ENCODE measurements around the gene FUNDC1.
"Not testable (repeated sequence)": the region's sequence is repeated elsewhere in the genome, so short reads cannot be mapped to it uniquely, and the experiment has no call there.

The FUNDC1 gene, protein sequence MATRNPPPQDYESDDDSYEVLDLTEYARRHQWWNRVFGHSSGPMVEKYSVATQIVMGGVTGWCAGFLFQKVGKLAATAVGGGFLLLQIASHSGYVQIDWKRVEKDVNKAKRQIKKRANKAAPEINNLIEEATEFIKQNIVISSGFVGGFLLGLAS

DNA sequence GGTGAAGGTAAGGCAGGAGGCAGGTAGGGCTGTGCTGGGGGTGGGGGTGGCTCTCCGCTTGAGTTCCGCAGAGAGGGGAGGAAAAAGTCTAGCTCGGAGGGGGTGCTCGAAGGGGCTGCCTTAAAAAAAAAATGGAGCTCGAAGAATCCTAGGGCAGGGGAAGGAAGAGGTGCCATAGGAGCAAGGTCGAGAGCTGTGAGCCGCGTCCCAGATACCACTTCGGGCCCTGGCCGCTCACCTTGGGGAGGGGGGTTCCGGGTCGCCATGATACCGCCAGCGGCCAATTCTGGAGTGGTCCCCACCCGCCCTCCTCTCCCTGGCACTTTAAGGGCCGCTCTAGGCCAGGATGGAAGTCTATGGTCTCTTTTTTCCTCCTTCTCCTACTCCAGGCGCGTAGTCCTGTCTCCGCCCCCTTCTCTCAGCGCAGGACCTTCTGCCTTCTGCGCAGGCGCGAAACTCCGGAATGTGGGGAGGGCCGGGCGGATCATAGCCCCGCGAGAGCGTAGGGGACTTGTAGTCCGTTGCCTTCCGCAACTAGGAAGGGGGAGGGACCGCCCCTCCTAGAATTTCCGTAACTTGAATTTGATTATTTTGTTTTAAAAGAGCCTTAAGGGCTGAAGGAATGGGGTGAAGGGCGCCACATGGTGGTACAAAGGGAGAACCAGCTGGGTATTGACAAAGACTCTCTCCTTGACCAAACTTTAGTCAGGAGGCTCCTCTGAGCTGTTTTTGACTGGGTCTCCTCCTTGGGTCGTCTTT, at the start of gene FUNDC1:
Gene FUNDC1, minus strand, starts transcription at position 293 of the 759 bp plus-strand sequence. Its CDS starts 27 bp downstream, at position 266.
- peak; percentile 94 for DNase-seq (ENCODE audit: low read depth)

DNA sequence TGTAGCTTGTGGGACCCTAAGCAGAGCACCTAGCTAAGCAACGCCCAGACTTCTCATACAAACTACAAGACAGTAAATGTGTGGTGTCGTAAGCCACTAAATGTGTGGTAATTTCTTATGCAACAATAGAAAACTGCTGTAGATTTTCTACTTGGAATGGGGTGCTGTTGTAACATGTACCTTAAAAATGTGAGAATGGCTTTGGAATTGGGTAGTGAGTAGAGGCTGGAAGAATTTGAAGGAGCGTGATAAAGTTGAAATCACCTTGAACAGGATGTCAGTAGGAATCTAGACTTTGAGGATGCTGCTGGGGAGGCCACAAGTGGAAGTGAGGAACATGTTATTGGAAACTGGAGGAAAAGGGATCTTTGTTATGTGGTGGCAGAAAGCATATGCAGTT, 43.2 kb upstream of the FUNDC1 start:
- no peak for DNase-seq (ENCODE audit: low read depth)

DNA sequence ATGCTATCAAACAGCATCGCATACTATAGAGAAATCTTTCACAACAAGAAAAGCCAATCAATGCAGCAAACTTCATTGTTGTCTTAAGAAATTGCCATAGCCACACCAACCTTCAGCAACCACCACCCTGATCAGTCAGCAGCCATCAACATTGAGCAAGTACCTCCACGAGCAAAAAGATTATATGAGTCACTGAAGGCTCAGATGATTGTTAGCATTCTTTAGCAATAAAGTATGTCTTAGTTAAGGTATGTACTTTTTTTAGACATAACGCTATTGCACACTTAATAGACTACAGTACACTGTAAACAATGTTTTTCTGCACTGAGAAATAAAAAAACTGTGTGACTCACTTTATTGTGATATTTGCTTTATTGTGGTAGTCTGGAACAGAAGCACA, 37.8 kb upstream of the FUNDC1 start:
- DNase-seq (ENCODE audit: low read depth): peak; percentile 84

DNA sequence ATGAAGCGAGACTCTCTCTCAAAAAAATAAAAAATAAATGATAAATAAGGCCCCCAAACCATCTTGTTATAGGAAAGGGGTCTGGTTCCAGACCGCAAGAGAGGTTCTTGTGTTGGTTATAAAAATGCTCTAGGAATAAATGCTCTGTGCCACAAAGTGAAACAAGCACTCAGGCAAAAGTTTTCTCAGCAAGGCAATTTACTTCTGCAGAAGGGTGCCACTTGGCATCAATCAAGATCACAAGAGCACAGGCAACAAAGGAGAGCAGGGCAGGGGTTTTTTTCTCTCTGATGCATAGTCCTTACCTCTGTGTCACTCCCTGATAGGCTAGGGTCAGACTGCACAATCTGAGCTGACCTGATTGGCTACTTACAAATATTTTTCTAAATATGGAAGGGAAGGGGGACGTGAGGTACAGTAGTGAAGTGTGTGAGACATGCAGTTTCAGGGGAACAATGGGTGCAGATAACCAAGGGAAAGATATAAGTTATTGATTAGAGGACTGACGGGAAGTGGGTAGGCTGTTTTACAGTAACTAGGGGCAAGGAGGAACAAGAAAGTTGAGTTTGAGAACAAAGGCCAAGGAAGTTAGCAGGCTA, 29.8 kb upstream of the FUNDC1 start:
- no peak for DNase-seq (ENCODE audit: low read depth)

DNA sequence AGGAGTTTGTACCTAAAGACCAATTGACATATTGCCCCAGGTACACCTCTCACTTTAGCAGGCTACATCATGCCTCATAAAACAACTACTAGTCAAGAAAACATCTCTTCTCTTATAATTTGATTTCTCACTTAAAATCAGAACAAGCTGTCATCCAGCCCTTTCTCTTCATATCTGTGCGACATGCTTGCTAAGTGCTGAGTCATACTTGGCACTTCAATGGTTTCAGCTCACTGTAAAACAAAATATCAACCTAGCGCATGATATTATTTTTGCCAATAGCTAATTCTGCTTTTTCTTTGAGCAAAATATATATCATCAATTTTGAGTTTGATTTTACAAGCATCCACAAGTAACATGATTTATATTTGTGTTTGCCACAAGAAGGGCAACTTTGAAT, 27.9 kb upstream of the FUNDC1 start:
- peak; percentile 45 for DNase-seq (ENCODE audit: low read depth)

DNA sequence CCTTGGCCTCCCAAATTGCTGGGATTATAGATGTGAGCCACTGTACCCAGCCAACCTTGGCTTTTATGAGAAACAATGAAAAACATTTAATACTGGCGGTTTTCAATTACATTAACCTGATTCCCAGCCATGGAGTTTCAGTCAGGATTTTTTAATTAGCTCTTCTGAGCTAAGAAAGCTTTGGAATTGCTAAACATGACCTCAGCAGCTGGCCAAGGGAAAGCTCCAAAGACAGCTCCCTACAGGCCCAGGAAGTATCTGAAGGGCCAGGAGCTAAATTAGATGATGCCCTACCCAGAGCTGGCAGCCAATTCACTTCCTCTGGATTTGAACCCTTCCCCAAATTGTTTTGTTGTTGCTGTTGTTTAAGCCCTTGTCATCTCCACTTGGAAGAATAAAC, 26.5 kb upstream of the FUNDC1 start:
- DNase-seq (ENCODE audit: low read depth): peak; percentile 77

DNA sequence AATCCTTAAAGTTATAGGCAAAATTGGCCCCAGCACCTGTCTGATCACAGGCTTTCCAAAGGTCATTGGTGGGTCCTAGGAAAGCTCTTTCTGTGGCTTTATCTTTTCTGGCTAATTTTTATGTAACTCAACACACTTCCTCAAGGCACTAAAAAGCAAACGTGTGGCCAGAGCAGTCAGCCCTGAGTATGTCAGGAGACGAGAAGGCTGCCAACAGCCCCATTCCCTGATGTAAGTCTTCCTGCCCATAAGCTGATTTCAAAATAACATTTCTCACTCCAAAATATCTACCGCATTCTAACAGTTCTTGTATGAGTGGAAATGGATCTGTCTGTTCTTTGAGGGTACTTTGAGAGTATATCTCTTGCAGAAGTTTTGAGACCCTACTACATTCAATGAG, 25.5 kb upstream of the FUNDC1 start:
- DNase-seq (ENCODE audit: low read depth): peak; percentile 34

DNA sequence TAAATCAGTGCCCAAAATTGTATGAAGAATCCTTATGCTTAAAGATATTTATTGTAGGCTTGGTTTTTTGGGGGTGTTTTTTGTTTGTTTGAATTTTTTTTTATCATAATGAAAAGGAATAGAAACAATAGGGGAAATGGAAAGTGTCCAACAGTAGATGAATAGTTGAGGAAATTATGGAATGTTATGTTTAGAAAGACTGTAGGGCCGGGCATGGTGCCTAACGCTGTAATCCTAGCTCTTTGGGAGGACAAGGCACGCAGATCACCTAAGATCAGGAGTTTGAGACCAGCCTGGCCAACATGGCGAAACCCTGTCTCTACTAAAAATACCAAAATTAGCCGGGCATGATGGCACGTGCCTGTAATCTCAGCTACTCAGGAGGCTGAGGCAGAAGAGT, 19.2 kb upstream of the FUNDC1 start:
- peak; percentile 38 for DNase-seq (ENCODE audit: low read depth)

DNA sequence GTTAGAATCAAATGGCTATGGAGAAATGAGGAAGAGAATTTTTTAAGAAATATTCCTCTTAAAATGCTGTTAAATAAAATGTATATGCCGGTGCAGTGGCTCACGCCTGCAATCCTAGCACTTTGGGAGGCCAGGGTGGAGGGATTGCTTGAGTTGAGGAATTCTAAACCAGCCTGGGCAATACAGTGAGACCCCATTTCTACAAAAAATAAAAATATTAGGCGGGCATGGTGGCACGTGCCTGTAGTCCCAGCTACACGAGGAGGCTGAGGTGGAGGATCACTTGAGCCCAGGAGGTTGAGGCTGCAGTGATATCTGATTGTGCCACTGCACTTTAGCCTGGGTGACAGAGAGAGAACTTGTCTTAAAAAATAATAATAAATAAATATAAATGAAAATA, 7.9 kb upstream of the FUNDC1 start:
- DNase-seq (ENCODE audit: low read depth): no peak

DNA sequence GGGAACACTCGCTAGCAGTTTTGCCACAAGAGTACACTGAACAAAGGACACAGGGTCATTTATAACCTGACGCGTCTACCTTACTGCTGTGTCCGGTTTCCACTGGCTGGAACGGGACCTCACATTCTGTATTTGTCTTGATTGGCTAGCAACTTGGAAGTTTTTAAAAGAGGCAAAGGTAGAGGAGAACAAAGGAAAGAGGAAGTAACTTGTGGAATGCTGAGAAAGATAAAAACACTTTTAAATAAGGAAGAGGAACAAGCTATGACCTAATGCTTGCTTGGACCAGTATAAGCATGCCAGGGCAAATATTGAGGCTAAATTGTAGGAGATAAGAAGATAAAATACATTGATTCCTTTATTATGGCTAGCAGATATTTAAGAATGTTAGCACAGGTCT, 2.8 kb upstream of the FUNDC1 start:
- DNase-seq (ENCODE audit: low read depth): not testable (repeated sequence)

DNA sequence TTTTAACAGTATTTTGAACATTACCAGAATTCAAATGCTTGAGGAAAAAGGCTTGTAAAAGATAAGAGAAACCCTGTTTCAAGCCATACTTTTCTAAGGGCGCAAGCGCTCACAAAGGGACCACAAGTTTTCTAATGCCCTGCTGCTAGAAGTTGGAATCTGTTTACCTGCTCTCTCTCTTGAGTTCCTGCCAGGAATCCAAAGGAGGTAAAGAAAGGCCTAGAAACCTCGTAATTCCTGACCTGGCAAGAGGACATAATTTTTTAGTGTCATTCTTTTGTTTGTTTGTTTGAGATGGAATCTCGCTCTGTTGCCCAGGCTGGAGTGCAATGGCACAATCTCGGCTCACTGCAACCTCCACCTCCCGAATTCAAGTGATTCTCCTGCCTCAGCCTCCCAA, 1.4 kb upstream of the FUNDC1 start:
- no peak for DNase-seq (ENCODE audit: low read depth)

DNA sequence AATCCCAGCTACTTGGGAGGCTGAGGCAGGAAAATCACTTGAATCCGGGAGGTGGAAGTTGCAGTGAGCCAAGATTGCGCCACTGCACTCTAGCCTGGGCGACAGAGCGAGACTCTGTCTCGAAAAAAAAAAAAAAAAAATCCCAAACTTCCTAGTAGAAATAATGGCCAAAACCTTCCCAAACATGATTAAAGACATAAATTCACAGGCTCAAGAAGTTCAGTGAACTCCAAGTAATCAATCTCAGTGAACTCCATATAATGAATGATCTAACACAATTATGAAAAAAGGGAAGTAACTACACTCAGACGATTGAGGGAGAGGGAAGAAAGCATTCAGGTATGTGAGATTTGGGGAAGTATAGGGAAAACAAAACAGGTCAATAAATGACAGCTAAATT, 6.5 kb downstream of the FUNDC1 start:
- DNase-seq (ENCODE audit: low read depth): no peak

DNA sequence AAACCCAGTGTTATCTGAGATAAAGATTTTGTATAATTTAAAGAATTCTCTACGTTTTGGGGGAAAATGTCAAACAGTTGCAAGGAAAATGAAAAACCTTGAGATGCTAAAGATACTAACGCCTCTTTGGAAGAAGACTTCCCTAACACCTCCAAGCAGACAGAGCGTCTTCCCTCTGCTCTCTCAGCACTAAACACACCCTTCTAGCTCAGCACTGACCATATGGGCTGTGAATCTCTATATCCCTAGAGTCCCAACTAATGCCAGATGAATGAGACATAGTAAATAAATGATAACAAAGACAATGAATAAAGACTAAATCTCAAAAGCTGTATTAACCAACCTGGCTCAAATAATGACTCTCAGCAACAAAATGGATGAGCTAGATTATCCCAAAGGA, 13.3 kb downstream of the FUNDC1 start:
- no peak for DNase-seq (ENCODE audit: low read depth)

DNA sequence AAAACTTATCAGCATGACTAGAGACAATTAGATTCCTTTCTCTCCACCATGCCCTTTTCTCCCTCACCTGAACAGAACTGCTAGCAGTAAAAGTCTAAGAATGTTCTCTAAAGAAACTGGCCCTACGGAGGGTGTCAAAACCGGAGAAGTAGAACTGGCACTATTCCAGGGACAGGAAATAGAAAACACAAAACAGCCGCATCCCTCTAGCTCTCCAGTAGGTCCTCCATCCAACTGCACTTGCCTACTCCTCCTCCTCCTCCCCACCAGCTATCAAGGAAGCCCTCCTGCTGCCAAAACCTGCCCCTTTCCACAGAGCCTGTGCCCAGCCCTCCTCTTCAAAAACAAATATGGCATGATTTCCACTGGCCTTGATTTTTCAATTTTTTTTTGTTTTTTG, 28.4 kb downstream of the FUNDC1 start:
- no peak for DNase-seq (ENCODE audit: low read depth)

DNA sequence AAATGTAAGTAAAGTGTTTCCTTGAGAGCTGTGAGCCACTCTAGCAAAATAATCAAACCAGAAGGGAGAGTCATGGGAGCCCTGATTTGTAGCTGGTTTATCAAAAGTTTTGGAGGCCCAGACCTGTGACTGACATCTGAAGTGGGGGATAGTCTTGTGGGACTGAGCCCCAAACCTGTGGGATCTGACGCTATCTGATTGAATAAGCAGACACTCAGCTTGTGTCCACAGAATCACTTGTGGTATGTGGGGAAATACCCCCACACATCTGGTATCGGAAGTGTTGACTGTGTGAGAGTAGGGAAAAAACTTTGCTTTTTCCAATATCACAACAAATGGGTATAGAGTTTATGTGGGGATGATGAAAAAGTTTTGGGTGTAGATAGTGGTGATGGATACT, 35.4 kb downstream of the FUNDC1 start:
- no peak for DNase-seq (ENCODE audit: low read depth)

DNA sequence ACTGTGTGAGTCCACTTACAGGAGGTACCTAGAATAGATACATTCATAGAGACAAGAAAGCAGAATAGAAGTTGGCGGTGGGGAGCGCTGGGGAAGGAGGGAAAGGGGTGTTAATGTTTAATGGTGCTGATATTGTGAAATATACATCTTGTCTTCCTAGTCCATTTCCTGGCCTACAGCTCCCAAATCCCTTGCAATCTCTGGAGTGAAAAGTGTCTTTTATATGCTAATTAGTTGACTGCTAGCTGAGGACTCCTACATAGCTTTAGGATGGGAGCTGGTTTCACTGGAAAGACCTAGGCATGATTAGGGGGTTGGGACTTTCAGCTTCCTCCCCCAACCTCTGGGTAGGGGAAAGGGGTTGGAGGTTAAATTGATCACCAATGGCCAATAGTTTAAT, 36.0 kb downstream of the FUNDC1 start:
- no peak for DNase-seq (ENCODE audit: low read depth)

DNA sequence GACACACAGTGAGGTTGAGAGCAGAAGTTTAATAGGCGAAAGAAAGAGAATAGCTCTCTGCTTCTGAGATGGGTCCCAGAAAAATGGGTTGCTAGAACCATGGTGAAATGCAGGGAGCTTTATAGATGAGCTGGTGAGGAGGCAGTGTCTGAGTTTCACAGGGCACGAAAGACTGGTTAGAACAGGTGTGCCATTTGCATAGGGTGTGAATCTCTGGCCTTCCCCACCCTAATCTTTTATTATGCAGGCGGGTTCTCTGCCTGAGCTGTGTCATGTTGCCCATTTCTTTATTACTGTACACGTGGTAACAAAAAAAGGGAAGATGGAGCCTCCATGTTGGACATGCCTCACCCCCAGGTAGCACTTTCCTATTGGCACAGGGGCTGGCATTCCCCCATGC, 39.1 kb downstream of the FUNDC1 start:
- no peak for DNase-seq (ENCODE audit: low read depth)

DNA sequence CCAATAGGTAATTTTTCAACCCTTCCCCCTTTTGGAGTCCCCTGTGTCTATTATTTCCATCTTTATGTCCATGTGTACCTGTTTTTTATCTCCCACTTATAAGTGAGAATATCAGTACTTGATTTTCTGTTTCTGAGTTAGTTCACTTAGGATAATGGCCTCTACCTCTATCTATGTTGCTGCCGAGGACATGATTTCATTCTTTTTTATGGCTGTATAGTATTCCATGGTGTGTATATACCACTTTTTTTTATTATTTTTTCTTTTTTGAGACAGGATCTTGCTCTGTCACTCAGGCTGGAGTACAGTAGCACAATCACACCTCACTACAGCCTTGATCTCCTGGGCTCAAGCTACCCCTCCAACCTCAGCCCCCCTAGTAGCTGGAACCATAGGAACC, 47.6 kb downstream of the FUNDC1 start:
- no peak for DNase-seq (ENCODE audit: low read depth)

DNA sequence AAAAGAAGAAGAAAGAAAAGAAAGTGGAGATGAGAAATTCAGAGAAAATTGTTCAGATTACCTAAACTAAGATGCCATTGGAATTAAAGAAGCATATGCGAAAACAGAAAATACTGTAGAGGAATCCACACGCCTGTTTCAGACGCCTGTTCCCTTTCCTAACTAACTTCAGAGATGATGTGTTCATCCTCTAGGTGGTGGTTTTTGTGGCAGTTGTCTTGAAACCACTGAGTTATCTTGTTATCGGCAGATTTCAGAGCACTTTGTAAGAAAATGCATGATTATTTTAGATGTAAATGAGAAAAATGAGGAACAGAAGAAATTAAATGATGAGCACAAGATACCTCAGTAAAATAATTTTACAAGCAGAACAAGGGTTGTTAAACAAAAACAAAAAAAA, 48.3 kb downstream of the FUNDC1 start:
- no peak for DNase-seq (ENCODE audit: low read depth)

DNA sequence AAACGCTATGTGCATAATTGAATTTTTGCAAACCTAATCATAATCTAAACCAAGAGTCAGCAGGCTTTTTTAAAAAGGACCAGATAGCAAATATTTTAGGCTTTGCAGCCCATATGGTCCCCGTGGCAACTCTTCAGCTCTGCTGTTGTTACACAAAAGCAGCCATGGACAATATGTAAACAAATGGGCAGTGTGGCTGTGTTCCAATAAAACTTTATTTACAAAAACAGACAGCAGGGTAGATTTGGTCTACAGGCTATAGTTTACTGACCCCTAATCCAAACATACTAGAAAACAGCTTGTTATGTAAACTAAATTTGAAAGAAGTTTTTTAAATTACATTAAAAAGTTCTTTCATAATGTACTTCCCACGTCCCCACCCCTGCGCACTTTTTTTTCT, 53.1 kb downstream of the FUNDC1 start:
- DNase-seq (ENCODE audit: low read depth): peak; percentile 1

DNA sequence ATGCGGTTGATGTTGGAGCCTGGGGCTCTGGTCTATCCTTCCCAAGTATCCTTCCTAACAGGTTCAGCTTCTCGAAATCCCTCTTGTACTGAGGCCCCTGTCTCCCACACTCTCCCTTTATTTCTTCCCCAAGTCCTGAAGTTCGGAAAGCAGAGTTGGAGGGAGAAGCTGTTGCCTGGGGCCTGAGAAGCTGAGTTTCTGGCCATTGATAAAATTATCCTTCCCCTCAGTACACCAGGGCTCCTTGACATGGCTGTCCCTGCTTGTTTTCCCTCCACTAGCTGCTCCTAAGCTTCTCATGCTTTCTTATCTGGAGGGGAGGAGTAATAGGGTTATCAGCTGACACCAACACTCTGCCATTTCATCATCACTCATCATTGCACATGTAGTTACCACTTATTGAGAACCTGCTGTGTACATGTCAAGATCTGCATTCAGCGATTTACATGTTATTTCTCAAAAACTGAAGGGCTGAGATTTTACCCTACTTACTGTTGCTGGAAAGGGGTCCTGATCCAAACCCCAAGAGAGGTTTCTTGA, 58.0 kb downstream of the FUNDC1 start:
- DNase-seq (ENCODE audit: low read depth): no peak

DNA sequence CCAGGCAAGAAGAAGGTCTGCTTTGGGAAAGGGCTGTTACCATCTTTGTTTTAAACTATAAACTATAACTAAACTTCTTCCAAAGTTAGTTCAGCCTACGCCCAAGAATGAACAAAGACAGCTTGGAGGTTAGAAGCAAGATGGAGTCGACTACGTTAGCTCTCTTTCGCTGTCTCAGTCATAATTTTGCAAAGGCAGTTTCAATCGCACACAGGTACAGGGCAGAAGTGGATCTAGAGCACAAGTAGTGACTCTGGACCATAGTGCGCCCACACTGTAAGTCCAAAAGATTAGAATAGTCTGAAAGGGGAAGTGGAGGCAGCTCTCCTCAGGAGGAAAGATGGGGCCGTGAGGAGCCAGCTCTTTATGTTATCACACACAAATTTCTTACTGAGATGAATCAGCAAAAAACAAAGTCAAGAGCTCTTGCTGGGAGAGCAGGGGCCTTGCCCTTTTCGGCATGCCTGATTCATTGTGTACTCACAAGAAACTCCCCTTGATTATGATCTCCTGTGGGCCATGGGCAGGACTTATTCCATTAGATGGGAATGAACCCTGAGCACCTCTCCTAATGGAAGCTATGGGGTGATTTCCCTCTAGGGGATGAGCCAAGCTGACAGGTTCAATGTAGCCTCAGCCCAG, 58.6 kb downstream of the FUNDC1 start:
- no peak for DNase-seq (ENCODE audit: low read depth)

DNA sequence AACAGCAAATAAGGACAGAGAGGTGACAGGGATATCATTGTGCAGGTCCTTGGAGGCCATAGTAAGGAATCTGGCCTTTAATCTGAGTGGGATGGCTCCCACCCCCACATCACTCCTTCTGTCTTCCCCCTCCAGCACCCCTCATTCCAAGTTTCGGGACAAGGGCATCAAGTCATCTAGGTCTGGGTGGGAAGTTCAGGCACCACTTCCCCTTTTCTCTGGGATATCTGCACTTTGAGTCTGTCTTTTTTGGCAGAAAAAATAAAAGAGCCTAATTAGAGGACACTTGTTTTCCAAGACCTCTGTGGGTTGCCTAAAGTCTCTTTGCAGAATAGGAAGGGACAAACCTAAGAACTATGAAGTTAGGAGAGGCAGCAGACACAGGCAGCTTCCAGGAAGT, 60.1 kb downstream of the FUNDC1 start:
- no peak for DNase-seq (ENCODE audit: low read depth)

Data from fibroblast of gingiva (primary cell).